ENCODE measurements around the gene SNX9. TPM values are rescaled to one million over a fixed set of nuclear protein-coding genes. Genes with fewer than 3 reads are reported as not detected.

The SNX9 gene
- total and polyA plus RNA-seq, 2 of the 8 experiments (the other 6 are each of a cell fraction or from before 2014, with no cell fraction given) = 11.8 to 23.2 TPM

- no peaks in the 10 kb centered on the region for H4K20me1 ChIP-seq (replicated peaks in 1 of 2; ENCODE audit: control insufficient read depth in 1 of 2, insufficient read depth in 2 of 2, low read length in 2 of 2)
- H3K23me2 ChIP-seq (ENCODE audit: low read depth, low read length) = no peaks in the 10 kb centered on the region
- H2BK15ac ChIP-seq (ENCODE audit: low read length) = no peak overlapping the region
- H2AFZ ChIP-seq (ENCODE audit: low read length) = no peak overlapping the region
- H4K8ac ChIP-seq (ENCODE audit: extremely low read depth, insufficient read depth, low read length) = no peak overlapping the region
- no peak overlapping the region for H3K56ac ChIP-seq (replicated peaks; ENCODE audit: insufficient read length, low read depth, low read length)
- no peaks in the 10 kb centered on the region; a peak in 1 of 4 replicates for H3K9me3 ChIP-seq (ENCODE audit: insufficient read depth in 2 of 2, low read depth in 1 of 2, low read length in 1 of 2)
- H3K9ac ChIP-seq (replicated peaks in 1 of 4; ENCODE audit: extremely low read depth in 1 of 4, low read depth in 3 of 4, low read length in 3 of 4) = no peak overlapping the region
- H4K91ac ChIP-seq (replicated peaks; ENCODE audit: insufficient read length, low read length) = no peak overlapping the region
- ChIA-PET POLR2A (ENCODE audit: partially characterized antibody) (no interaction called here), CTCF (ENCODE audit: partially characterized antibody) (no interaction called here)
- H3K23ac ChIP-seq (ENCODE audit: insufficient read length) = no peak overlapping the region
- H2BK12ac ChIP-seq (ENCODE audit: low read depth, low read length) = no peak overlapping the region
- no peak overlapping the region for H3K27ac ChIP-seq (ENCODE audit: low read depth, low read length)
- H3K4me2 ChIP-seq (ENCODE audit: insufficient read depth in 1 of 2, low read depth in 2 of 2, low read length in 2 of 2) = no peak overlapping the region
- no peak overlapping the region for H2AK5ac ChIP-seq (ENCODE audit: low read depth, low read length)
- no peak overlapping the region for H2BK5ac ChIP-seq (ENCODE audit: low read depth, low read length)
- DNase-seq (ENCODE audit: low read depth in 1 of 2, low spot score in 2 of 2) (no peak), FAIRE-seq (no peak)
- H2BK120ac ChIP-seq (replicated peaks; ENCODE audit: low read depth, low read length) = no peak overlapping the region
- H2BK20ac ChIP-seq (ENCODE audit: low read length) = no peak overlapping the region
- no peaks in the 10 kb centered on the region for H3K27me3 ChIP-seq (replicated peaks in 1 of 4; ENCODE audit: control insufficient read depth in 3 of 4, extremely low read depth in 1 of 4, insufficient read depth in 3 of 4, low read length in 3 of 4)
- no peak overlapping the region for H3K4me3 ChIP-seq (ENCODE audit: extremely low read depth in 1 of 4, insufficient read depth in 2 of 4, low read depth in 3 of 4, low read length in 4 of 4)
- H3K4me1 ChIP-seq (replicated peaks in 1 of 4; ENCODE audit: control insufficient read depth in 3 of 4, insufficient read depth in 4 of 4, low read length in 3 of 4) = no peaks in the 10 kb centered on the region
- H3K4ac ChIP-seq (replicated peaks; ENCODE audit: insufficient read length, low read depth, low read length) = no peak overlapping the region
- H4K5ac ChIP-seq (ENCODE audit: insufficient read length, low read depth, low read length) = no peak overlapping the region
- H3K79me2 ChIP-seq (ENCODE audit: control insufficient read depth in 1 of 2, insufficient read depth in 2 of 2, low read length in 2 of 2) = no peaks in the 10 kb centered on the region
- H3K14ac ChIP-seq (ENCODE audit: insufficient read length) = no peak overlapping the region
- no peak overlapping the region for H3K18ac ChIP-seq (ENCODE audit: extremely low read depth, low read length)
- 96% methylated on average over 1 of the region's 1 CpG; no CpG with 5 or more reads in 1 of the 2 experiments for WGBS, 2 experiments (ENCODE audit: extremely low coverage in 1 of 2, insufficient coverage in 1 of 2, insufficient read length in 1 of 2, insufficient replicate concordance in 2 of 2, low coverage in 1 of 2, low lambda C conversion rate in 2 of 2, missing lambda C conversion rate in 1 of 2)
- H3K36me3 ChIP-seq (ENCODE audit: control insufficient read depth in 2 of 4, insufficient read depth in 4 of 4, low read length in 3 of 4) = no peaks in the 10 kb centered on the region
- no peaks in the 10 kb centered on the region for H3K79me1 ChIP-seq (ENCODE audit: low read depth, low read length)
- TF ChIP-seq CHD7 (IDR thresholded peaks at IDR 0.05; ENCODE audit: insufficient replicate concordance, low read length) = no peak
Measured at GRCh38 chr6:157809613-157810012, 13.4 kb upstream of the SNX9 start.

Data from H1 (cell line).